SIG-M5 treated with dmso at 0.1 percent for 504 hours (cell line): Measurements from ENCODE around the gene SH2D2A.
A peak's percentile ranks its signal among the peaks of the same experiment; 100 is the strongest.

Experiments
- DNase-seq: peaks from one replicate; lab custom pipeline; 2025; ENCODE audit not compliant: unreplicated experiment; lab: John Stamatoyannopoulos, UW

The SH2D2A gene

GRCh38 chr1:156848461-156849150 lies 32.0 kb upstream of the SH2D2A start:
- no peak for DNase-seq

- no peak for DNase-seq
Measured at GRCh38 chr1:156847591-156848460, 31.2 kb upstream of the SH2D2A start.

GRCh38 chr1:156846643-156847042 lies 30.0 kb upstream of the SH2D2A start:
- no peak for DNase-seq

- DNase-seq = no peak
Measured at GRCh38 chr1:156845953-156846545, 29.4 kb upstream of the SH2D2A start.

GRCh38 chr1:156845055-156845952 lies 28.7 kb upstream of the SH2D2A start:
- DNase-seq = no peak

GRCh38 chr1:156844638-156845037 lies 28.0 kb upstream of the SH2D2A start:
- DNase-seq = no peak

- DNase-seq = no peak
Measured at GRCh38 chr1:156844102-156844501, 27.5 kb upstream of the SH2D2A start.

GRCh38 chr1:156842618-156843300 lies 26.1 kb upstream of the SH2D2A start:
- DNase-seq = no peak

DNA sequence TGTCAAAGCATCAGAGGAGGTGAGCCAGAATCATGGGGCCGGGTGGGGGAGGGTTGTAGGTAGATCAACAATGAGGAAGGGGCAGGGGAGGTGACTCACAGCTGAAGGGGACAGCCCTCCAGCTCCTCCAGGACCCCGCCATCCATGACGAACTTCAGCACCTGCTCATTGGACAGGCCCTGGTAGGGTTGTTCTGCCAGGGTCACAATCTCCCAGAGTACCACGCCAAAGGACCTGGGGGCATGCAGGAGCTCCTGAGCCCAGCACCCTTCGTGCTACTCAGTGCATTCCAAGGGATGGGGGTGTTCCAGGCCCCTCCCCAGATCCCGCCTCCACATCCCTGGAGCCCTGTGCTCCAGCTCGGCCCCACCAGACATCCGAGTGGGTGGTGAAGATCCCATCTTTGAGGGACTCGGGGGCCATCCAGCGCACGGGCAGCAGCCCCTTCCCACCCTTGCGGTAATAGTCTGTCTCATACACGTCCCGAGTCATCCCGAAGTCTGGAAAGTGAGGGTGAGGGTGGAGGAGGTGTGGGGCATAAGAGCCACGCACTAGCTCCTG lies 24.7 kb upstream of the SH2D2A start:
- DNase-seq = no peak

GRCh38 chr1:156840898-156841279 lies 24.2 kb upstream of the SH2D2A start:
- no peak for DNase-seq

GRCh38 chr1:156840186-156840897 lies 23.7 kb upstream of the SH2D2A start:
- DNase-seq = no peak

GRCh38 chr1:156839426-156840109 lies 22.9 kb upstream of the SH2D2A start:
- DNase-seq = no peak

DNA sequence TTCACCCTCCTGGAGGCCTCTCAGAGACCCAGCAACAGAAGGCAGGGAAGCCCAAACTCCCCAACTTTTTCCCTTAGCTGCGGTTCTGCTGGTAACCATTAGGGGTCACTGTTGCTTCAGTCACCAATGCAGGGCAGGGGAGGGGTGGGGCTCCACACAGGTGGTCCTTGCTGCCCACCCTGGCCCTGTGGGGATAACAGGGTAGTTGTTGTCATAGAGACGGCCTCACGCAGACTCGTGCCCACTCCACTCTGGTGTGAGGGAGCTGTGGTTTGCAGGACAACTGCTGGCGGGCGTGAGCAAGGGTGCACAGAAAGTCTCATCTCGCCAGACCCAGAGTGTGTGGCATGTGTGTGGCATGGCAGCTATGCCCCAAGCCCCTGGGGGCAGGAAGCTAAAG lies 22.3 kb upstream of the SH2D2A start:
- DNase-seq = peak; percentile 37

DNA sequence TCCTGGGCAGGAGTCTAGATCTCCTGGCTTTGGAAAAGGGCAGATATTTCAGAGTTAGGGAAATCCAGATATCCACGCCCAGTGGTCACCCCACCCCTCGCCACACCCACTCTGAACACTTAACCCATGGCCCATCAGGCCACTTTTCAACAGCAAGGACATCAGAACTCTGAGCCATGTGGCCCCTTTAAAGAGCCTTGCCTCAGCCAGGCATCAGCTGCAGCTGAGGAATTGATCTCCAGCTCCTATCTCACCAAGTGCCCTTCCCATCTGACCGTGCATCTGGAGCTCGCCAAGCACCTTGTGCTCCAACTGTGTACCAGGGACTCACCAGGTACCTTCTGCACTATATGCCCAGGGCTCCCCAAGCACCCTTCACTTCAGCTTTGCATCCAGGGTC lies 20.2 kb upstream of the SH2D2A start:
- DNase-seq = no peak

DNA sequence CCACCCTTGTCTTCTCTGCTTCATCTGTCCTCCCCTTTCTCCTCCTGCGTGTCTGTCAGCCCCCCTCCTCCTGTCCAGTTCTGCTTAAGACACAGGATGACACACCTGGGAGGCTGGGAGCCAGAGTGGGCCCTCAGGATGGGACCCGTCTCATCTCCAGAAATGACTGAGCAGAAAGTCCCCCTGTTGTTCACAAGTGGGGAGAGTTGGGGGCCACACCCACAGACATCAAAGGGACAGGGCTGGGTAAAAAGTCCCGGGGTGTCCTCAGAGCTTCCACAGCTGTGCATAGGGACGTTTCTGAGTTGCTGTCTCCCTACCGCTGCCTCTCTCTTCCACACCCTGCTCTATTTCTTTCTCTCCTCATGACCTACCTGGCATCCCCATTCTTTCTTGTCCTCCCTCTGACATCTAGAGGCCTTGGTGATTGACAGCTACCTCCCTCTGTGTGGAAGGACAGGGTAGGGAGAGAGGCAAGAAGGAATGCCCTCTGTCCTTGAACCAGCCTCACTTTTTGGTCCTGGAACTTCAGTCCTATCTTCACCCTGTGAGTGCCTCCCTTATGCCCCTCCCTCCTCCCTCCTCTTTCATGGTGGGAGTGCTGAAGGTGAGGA lies 19.5 kb upstream of the SH2D2A start:
- no peak for DNase-seq

GRCh38 chr1:156834322-156834721 lies 17.7 kb upstream of the SH2D2A start:
- DNase-seq = no peak

- DNase-seq = no peak
Measured at GRCh38 chr1:156833603-156834002, 17.0 kb upstream of the SH2D2A start.

- DNase-seq = no peak
Measured at GRCh38 chr1:156832434-156832833, 15.8 kb upstream of the SH2D2A start.
